Measurements from ENCODE around the gene GRK3. TPM values are rescaled to one million over a fixed set of nuclear protein-coding genes. Genes with fewer than 3 reads are reported as not detected.
"Not testable (repeated sequence)": the region's sequence is repeated elsewhere in the genome, so short reads cannot be mapped to it uniquely, and the experiment has no call there.

The GRK3 gene
- total RNA-seq, 2 donors from 2014 or later, result 6.2 to 9.1 TPM

DNA sequence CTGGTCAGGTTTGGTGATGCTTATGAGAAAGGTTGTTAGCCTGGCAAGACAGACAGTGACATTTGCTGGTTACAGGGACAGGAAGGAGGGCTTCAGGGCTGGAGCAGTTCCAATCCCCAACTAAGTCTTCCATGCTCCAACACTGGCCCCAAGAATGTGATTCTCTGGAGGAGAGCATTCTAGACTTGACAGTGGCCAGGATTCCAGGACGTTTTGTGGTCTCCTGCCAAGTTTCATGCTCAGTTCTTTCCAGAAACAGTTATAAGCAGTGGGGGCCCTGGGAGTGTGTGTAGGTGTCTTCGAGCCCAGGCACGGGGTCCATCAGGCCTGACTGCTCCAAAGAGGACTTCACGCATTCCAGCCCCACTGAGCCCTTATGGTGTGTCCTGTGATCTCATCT, 8.9 kb upstream of the GRK3 start:
- Histone ChIP-seq H3K27ac (no peak overlapping the region), H3K4me1 (peaks cover 0 to 13% of the 10 kb centered on the region in 2 donors), H3K9me3 (no peaks in the 10 kb centered on the region), H3K36me3 (no peaks in the 10 kb centered on the region), H3K4me3 (no peak overlapping the region), H3K27me3 (no peaks in the 10 kb centered on the region)
- DNase-seq (ENCODE audit: low spot score), result no peak
- TF ChIP-seq, protein P1, sequence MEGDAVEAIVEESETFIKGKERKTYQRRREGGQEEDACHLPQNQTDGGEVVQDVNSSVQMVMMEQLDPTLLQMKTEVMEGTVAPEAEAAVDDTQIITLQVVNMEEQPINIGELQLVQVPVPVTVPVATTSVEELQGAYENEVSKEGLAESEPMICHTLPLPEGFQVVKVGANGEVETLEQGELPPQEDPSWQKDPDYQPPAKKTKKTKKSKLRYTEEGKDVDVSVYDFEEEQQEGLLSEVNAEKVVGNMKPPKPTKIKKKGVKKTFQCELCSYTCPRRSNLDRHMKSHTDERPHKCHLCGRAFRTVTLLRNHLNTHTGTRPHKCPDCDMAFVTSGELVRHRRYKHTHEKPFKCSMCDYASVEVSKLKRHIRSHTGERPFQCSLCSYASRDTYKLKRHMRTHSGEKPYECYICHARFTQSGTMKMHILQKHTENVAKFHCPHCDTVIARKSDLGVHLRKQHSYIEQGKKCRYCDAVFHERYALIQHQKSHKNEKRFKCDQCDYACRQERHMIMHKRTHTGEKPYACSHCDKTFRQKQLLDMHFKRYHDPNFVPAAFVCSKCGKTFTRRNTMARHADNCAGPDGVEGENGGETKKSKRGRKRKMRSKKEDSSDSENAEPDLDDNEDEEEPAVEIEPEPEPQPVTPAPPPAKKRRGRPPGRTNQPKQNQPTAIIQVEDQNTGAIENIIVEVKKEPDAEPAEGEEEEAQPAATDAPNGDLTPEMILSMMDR (IDR thresholded peaks at IDR 0.05), result no peak

DNA sequence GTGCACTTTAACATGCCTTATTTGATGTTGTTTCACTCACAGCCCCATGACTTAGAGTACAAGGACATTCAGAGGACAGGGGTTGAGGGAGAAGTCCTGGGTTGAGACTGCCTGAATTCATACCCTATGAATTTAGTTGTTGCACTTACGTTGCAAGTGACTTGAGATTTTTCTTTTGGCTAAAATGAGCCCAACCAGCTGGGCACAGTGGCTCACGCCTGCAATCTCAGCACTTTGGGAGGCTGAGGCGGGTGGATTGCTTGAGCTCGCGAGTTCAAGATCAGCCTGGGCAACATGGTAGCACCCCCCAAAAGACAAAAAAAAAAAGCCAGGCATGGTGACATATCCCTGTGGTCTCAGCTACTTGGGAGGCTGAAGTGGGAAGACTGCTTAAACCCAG, 7.3 kb upstream of the GRK3 start:
- no peaks in the 10 kb centered on the region for H3K9me3 ChIP-seq
- no peaks in the 10 kb centered on the region for H3K36me3 ChIP-seq
- H3K4me1 ChIP-seq, result peaks cover 0 to 13% of the 10 kb centered on the region in 2 donors
- TF ChIP-seq, protein P1 (IDR thresholded peaks at IDR 0.05), result no peak
- DNase-seq (ENCODE audit: low spot score), result no peak
- no peak overlapping the region for H3K27ac ChIP-seq
- no peaks in the 10 kb centered on the region for H3K27me3 ChIP-seq
- H3K4me3 ChIP-seq, result no peak overlapping the region

DNA sequence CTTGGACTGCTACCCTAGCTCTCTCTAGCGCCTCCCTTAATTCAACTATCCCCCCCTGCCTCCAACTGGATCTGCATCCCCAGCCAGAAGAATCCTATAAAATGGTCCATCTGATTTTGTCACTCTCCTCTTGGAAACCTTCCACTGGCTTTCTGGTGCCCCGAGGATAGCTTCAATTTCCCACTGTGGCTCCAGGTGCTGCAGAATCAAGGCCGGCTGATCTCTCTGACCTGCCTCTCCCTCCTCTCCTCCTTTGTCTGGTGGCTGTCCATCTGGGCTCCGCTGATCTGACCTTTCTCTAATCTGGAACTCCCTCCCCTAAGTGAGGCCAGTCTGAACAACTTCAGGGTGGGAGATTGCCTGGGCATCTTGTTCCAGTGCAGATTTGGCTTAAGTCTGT, 6.1 kb upstream of the GRK3 start:
- Histone ChIP-seq H3K27me3 (no peaks in the 10 kb centered on the region), H3K9me3 (no peaks in the 10 kb centered on the region), H3K4me1 (peaks cover 0 to 13% of the 10 kb centered on the region in 2 donors), H3K36me3 (no peaks in the 10 kb centered on the region), H3K27ac (no peak overlapping the region), H3K4me3 (no peak overlapping the region)
- DNase-seq (ENCODE audit: low spot score), result no peak
- TF ChIP-seq, protein P1 (IDR thresholded peaks at IDR 0.05), result no peak

DNA sequence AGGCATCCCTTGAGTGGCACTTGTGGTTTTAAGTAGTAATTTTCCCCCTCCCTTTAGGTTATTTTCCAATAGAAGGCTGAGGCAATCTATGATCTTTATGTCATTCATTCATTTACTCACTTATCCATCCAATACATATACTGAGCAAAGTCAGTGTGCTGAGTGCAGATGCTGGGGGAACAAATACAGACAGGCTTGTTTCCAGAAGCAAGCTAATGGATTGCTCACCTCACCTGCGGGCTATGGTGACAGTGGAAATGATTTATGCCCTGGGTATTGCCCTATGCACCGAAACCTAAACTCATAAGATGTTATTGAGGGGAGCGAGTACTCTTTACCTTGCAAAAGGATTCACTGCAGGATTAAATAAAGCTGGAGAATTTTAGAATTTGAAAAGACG, 4.6 kb upstream of the GRK3 start:
- H3K4me1 ChIP-seq, result peaks cover 0 to 16% of the 10 kb centered on the region in 2 donors
- not testable (repeated sequence) for H3K27me3 ChIP-seq; H3K36me3 ChIP-seq; H3K9me3 ChIP-seq; H3K4me3 ChIP-seq; H3K27ac ChIP-seq; DNase-seq (ENCODE audit: low spot score)

DNA sequence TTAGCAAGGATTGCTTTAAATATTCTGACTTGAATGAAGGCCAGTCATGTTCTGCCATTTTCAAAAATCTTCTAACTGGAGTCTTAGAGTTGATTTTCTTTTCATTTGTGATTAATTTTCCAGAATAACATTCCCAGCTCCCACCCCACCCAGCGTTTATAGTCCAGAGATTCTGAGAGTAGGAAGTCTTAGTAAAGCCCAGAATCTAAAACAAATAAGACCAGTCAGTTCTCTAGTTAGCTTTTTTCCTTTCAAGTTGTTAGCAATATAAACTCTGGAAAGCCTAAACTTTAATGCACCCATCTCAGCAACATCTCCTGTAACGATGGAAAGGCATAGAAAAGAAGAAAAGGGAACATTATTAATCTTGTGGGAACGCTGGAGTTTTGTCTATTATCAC, 3.3 kb upstream of the GRK3 start:
- H3K36me3 ChIP-seq; H3K4me3 ChIP-seq; H3K9me3 ChIP-seq; H3K27me3 ChIP-seq; DNase-seq (ENCODE audit: low spot score); H3K27ac ChIP-seq: not testable (repeated sequence)
- peaks cover 0 to 16% of the 10 kb centered on the region in 2 donors for H3K4me1 ChIP-seq

DNA sequence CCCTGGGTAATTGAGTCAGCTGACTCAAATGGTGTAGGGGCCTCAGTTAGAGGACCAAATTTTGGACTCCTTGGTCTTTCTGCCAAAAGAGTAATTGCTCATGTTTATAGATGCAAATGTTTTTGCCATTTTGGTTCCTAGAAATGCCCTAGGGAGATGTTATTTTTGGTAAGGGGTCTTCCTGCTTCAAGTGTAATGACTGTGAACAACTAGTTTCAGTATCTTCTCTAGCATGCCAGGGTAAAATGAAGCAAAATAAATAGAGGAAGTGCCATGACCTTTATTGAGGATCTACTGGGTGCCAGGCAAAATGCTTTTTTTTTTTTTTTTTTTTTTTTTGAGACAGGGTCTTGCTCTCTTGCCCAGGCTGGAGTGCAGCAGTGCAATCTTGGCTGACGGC, 2.5 kb upstream of the GRK3 start:
- not testable (repeated sequence) for H3K4me3 ChIP-seq; H3K27ac ChIP-seq; H3K9me3 ChIP-seq; DNase-seq (ENCODE audit: low spot score); H3K36me3 ChIP-seq; H3K27me3 ChIP-seq
- H3K4me1 ChIP-seq, result peaks cover 0 to 16% of the 10 kb centered on the region in 2 donors

DNA sequence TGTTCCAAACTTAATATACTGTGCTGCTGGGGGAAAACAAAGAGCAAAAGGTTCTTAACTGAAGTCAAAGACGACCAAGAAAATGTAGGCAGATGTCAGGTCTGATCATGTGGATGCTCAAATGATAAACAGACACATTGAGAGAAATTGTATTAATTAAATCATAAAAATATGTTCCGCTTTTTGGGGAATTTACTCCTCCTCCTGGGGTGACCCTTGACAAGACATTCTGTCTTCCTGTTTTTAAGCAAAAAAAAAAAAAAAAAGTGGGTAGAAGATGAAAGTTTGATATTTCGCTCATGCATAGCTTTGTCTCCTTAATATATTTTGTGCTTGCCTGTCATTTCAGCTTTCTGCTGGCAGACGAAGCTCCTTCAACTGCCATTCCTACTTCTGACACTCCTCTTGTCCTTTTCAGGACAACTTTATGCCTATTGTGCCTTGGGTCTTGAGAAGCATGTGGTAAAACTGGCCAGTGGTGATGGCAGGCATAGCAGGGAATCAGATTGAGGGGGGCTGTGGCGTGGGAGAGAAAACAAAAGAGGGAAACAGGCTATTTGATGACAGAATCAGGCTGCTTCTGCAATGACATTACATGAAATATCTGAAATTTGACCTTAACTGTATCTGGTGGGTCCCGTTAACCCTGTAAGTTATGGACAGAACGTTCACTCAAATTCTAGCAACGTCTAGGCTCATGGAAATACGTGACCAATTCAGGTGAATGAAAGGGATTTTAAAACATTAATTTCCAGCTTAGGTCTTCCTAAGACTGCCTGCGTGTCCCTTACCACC, 1.3 kb upstream of the GRK3 start:
- Histone ChIP-seq H3K27ac (peak overlapping the region; percentile 63 to 74), H3K4me1 (peaks cover 0 to 16% of the 10 kb centered on the region in 2 donors), H3K4me3 (peak overlapping the region in 1 of 2 donors; percentile 74)
- not testable (repeated sequence) for H3K27me3 ChIP-seq; H3K36me3 ChIP-seq; H3K9me3 ChIP-seq; DNase-seq (ENCODE audit: low spot score)

DNA sequence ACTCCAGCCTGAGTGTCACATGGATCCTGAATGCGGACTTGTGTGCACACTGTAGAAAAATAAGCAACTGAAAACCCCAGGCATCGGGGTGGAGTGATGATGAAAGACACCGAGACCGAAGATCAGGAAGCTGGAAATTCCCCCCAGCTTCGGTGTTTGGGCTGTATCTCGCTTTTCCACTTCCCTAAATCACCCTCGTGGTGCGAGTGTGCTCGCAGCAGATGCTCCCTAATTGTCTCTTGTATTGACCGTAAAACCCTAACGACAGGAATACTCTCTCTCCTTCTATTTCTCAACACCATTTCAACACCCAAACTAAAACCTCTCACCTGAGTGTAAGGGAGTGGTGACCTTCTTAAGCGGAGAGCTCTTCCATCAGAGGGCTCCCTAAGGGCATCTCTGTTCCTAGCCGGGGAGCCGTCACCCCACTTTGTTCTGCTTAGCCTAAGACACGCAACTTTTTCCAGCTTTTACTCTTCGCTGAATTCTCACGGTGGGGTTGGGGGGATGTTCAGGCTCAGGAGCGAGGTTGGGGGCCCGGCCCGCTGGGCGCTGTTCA, 635 bp upstream of the GRK3 start:
- peaks cover 0 to 16% of the 10 kb centered on the region in 2 donors for H3K4me1 ChIP-seq
- no peak for DNase-seq (ENCODE audit: low spot score)
- H3K27ac ChIP-seq, result peak overlapping the region; percentile 63 to 74

More for the DNA sequence above, 635 bp upstream of the GRK3 start:
- no peaks in the 10 kb centered on the region for H3K27me3 ChIP-seq
- no peaks in the 10 kb centered on the region for H3K9me3 ChIP-seq
- TF ChIP-seq, protein P1 (IDR thresholded peaks at IDR 0.05), result no peak
- H3K36me3 ChIP-seq, result no peaks in the 10 kb centered on the region
- peak overlapping the region; percentile 74 to 95 for H3K4me3 ChIP-seq

Data from right atrium auricular region (tissue), 2 donors.